IPS-18a (cell line): ENCODE data around the gene CDCA8.

Experiments
- H3K27ac ChIP-seq: one replicate; pipeline ENCODE4 v1.5.1; 2013; ENCODE audit warnings: low read length
- H3K27me3 ChIP-seq: one replicate; pipeline ENCODE4 v1.6.1; 2013; ENCODE audit warnings: mild to moderate bottlenecking, low read length; ENCODE audit not compliant: control insufficient read depth, insufficient read depth
- H3K36me3 ChIP-seq: one replicate; pipeline ENCODE4 v1.6.1; 2013; ENCODE audit warnings: low read depth, low read length; ENCODE audit not compliant: control insufficient read depth
- H3K4me1 ChIP-seq: one replicate; pipeline ENCODE4 v1.6.1; 2013; ENCODE audit warnings: low read depth, low read length; ENCODE audit not compliant: control insufficient read depth
- H3K4me3 ChIP-seq: one replicate; pipeline ENCODE4 v1.5.1; 2013; ENCODE audit warnings: low read length
- H3K9ac ChIP-seq: one replicate; pipeline ENCODE4 v1.6.1; 2013; ENCODE audit warnings: mild to moderate bottlenecking, low read length, moderate library complexity
- H3K9me3 ChIP-seq: one replicate; pipeline ENCODE4 v1.6.1; 2013; ENCODE audit warnings: low read depth, low read length; ENCODE audit not compliant: control insufficient read depth

CDCA8 gene

DNA sequence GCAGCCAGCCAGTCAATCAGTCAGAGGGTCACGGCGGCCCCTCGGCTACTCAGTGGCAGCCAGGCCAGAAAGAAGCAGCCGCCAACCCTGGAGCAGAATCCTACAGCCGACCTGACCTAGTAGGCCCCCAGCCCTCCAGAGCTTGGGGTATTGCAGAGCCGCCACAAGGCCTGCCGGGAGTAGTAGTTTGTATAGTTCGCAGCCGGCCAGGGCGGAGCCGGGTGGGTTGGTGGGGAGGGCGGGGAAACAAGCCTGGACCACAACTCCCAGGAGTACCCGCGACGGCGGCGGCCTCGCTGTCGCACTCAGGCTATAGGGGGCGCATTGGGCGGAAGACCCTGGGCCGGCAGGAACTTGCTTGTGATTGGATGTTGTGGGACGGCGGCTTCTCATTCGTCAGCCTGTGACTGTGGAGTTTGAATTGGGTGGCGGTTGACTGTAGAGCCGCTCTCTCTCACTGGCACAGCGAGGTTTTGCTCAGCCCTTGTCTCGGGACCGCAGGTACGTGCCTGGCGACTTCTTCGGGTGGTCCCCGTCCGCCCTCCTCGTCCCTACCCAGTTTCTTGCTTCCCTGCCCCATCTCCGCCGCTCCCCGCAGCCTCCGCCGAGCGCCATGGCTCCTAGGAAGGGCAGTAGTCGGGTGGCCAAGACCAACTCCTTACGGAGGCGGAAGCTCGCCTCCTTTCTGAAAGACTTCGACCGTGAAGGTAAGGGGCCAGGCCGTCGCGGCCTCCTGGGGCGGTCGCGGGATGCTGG lies at the start of gene CDCA8:
CDCA8 (plus strand) TSS at position 439 of the 756 bp plus-strand sequence; CDS start at position 614, 175 bp downstream.
- Histone ChIP-seq H3K27me3 (no peaks in the 10 kb centered on the region), H3K4me1 (peaks cover 8% of the 10 kb centered on the region), H3K9me3 (no peaks in the 10 kb centered on the region), H3K36me3 (peaks cover 33% of the 10 kb centered on the region), H3K27ac (peak within 1 kb of the TSS; percentile 41), H3K9ac (peak within 1 kb of the TSS; percentile 91), H3K4me3 (peak within 1 kb of the TSS; percentile 75)

DNA sequence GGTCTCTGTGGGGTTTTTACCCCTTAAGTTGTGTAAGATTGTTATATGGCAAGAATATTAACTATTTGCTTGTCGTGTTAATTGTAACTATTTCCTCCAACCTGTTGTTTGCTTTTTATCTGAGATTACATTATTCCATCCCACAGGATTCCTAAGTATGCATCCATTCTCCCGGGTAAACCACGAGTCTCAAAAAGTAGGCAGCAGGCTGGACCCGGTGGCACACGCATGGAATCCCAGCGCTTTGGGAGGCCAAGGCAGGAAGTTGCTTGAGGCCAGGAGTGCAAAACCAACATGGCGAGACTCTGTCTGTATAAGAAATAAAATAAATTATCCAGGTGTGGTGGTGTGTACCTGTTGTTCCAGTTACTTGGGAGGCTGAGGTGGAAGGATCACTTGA lies 45.0 kb upstream of the CDCA8 start:
- Histone ChIP-seq H3K9me3 (no peaks in the 10 kb centered on the region), H3K27me3 (peaks cover 20% of the 10 kb centered on the region), H3K4me1 (no peaks in the 10 kb centered on the region), H3K27ac (no peak overlapping the region), H3K36me3 (no peaks in the 10 kb centered on the region), H3K9ac (no peak overlapping the region), H3K4me3 (no peak overlapping the region)

- Histone ChIP-seq H3K4me3 (no peak overlapping the region), H3K36me3 (no peaks in the 10 kb centered on the region), H3K4me1 (no peaks in the 10 kb centered on the region), H3K27me3 (no peaks in the 10 kb centered on the region), H3K27ac (no peak overlapping the region), H3K9me3 (no peaks in the 10 kb centered on the region), H3K9ac (no peak overlapping the region)
Measured at GRCh38 chr1:37650173-37650572, 42.1 kb upstream of the CDCA8 start.

DNA sequence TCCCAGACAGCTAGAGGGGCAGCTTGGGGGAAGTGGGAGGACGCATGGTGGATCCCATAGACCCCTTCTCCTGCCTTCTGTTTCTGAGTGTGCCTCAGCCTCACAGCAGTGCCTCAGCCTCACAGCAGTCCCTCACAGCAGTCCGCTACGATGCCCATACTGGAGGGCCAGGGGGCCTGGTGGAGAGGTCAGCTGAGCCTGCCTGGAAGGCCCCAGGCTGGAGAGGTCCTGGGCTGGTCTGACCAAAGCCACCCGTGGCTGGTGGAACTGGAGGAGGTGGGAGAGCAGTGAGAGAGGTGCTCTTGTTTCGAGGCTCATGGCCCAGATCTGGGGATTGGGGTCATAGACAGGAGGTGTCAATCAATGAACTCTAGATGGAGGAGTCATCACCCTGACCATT lies 41.6 kb upstream of the CDCA8 start:
- H3K36me3 ChIP-seq: no peaks in the 10 kb centered on the region
- H3K9ac ChIP-seq: no peak overlapping the region
- no peaks in the 10 kb centered on the region for H3K9me3 ChIP-seq
- no peaks in the 10 kb centered on the region for H3K27me3 ChIP-seq
- H3K4me1 ChIP-seq: no peaks in the 10 kb centered on the region
- no peak overlapping the region for H3K27ac ChIP-seq
- no peak overlapping the region for H3K4me3 ChIP-seq

GRCh38 chr1:37651803-37652202 lies 40.5 kb upstream of the CDCA8 start:
- H3K27me3 ChIP-seq: no peaks in the 10 kb centered on the region
- H3K4me3 ChIP-seq: no peak overlapping the region
- H3K9ac ChIP-seq: no peak overlapping the region
- no peaks in the 10 kb centered on the region for H3K4me1 ChIP-seq
- no peak overlapping the region for H3K27ac ChIP-seq
- H3K9me3 ChIP-seq: no peaks in the 10 kb centered on the region
- no peaks in the 10 kb centered on the region for H3K36me3 ChIP-seq

GRCh38 chr1:37652976-37653375 lies 39.3 kb upstream of the CDCA8 start:
- no peaks in the 10 kb centered on the region for H3K36me3 ChIP-seq
- H3K9me3 ChIP-seq: no peaks in the 10 kb centered on the region
- no peak overlapping the region for H3K9ac ChIP-seq
- H3K27ac ChIP-seq: no peak overlapping the region
- H3K4me3 ChIP-seq: no peak overlapping the region
- no peaks in the 10 kb centered on the region for H3K4me1 ChIP-seq
- no peaks in the 10 kb centered on the region for H3K27me3 ChIP-seq

DNA sequence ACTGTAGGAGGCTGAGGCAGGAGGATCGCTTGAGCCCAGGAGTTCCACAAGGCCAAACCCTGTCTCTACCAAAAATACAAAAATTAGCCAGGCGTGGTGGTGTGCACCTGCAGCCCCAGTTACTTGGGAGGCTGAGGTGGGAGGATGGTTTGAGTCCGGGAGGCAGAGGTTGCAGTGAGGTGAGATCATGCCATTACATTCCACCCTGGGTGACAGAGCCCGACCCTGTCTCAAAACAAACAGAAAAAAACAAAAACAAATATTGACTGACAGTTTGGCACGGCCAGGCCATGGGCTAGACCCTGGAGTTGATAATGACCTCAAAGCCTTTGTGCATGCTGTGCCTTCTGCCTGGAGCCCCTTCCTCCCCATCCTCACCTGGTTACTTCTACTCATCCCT lies 38.4 kb upstream of the CDCA8 start:
- Histone ChIP-seq H3K36me3 (no peaks in the 10 kb centered on the region), H3K27ac (no peak overlapping the region), H3K9ac (no peak overlapping the region), H3K4me3 (no peak overlapping the region), H3K9me3 (no peaks in the 10 kb centered on the region), H3K27me3 (no peaks in the 10 kb centered on the region), H3K4me1 (no peaks in the 10 kb centered on the region)

GRCh38 chr1:37655274-37655673 lies 37.0 kb upstream of the CDCA8 start:
- Histone ChIP-seq H3K4me1 (peaks cover 5% of the 10 kb centered on the region), H3K27ac (no peak overlapping the region), H3K27me3 (no peaks in the 10 kb centered on the region), H3K9me3 (no peaks in the 10 kb centered on the region), H3K36me3 (no peaks in the 10 kb centered on the region), H3K9ac (no peak overlapping the region), H3K4me3 (no peak overlapping the region)

GRCh38 chr1:37656026-37656425 lies 36.3 kb upstream of the CDCA8 start:
- no peak overlapping the region for H3K4me3 ChIP-seq
- H3K9ac ChIP-seq: no peak overlapping the region
- no peaks in the 10 kb centered on the region for H3K27me3 ChIP-seq
- no peaks in the 10 kb centered on the region for H3K9me3 ChIP-seq
- no peaks in the 10 kb centered on the region for H3K36me3 ChIP-seq
- no peak overlapping the region for H3K27ac ChIP-seq
- peaks cover 12% of the 10 kb centered on the region for H3K4me1 ChIP-seq

DNA sequence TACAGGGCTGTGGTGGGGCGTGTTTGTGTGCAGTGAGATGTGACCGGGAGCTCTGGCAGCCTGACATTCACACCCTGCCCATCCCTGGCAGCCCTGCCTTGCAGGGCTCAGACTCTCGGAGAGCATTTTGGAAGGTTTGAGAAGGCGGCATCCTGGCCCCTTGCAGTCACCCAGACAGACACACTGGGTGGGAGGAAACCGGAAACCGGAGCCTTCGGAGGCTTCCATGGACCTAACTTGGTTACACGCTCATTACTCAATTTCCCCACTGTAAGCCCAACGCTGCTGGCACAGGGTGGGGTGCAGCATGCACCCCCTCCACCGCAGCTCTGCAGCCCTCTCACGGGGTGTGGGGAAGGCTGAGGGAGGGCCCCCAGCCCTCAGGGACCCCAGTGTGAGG lies 35.4 kb upstream of the CDCA8 start:
- H3K36me3 ChIP-seq: no peaks in the 10 kb centered on the region
- H3K4me1 ChIP-seq: peaks cover 20% of the 10 kb centered on the region
- H3K9ac ChIP-seq: no peak overlapping the region
- H3K27ac ChIP-seq: no peak overlapping the region
- H3K4me3 ChIP-seq: no peak overlapping the region
- no peaks in the 10 kb centered on the region for H3K9me3 ChIP-seq
- no peaks in the 10 kb centered on the region for H3K27me3 ChIP-seq

DNA sequence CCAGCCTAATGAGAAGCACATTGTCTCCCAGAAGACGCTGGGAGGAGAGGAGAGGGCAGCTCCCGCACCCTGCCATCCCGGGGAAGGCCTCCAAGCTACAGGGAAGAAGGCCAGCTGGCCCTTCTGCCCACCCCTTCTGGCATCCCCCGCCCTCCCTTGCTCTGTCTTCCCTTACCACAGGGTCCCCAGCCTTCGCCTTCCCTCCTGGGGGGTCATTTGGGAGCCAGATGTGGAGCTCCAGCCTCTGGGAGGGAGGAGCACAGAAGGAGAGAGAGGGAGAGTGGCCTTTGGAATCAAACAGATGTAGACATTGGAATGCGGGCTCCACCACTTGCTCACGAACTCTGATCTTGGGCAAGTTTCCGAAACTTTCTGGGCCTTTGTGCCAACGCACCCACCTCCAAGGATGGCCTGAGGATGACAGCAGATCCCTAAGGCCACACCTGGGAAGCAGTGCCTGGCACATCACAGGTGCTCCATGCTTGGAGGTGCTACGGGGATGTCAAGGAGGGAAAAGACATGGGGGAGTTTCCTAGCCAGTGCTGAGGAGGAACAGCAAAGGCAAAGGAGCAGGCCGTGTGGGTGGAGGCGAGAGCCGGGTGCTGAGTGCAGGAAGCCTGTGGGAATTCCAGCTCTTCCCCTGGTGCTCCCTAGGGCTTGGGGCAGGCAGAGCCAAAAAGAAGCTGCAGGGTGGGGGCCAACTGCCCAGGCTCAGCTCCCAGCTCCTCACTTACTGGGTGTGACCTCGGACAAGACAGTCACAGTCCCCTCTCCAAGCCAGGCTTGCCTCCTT lies 34.5 kb upstream of the CDCA8 start:
- H3K36me3 ChIP-seq: no peaks in the 10 kb centered on the region
- H3K4me1 ChIP-seq: peaks cover 22% of the 10 kb centered on the region
- H3K9me3 ChIP-seq: no peaks in the 10 kb centered on the region
- H3K9ac ChIP-seq: no peak overlapping the region
- H3K4me3 ChIP-seq: no peak overlapping the region
- H3K27me3 ChIP-seq: no peaks in the 10 kb centered on the region
- H3K27ac ChIP-seq: no peak overlapping the region

GRCh38 chr1:37658486-37658885 lies 33.8 kb upstream of the CDCA8 start:
- Histone ChIP-seq H3K27me3 (no peaks in the 10 kb centered on the region), H3K9ac (no peak overlapping the region), H3K4me1 (peaks cover 22% of the 10 kb centered on the region), H3K4me3 (no peak overlapping the region), H3K27ac (no peak overlapping the region), H3K9me3 (no peaks in the 10 kb centered on the region), H3K36me3 (no peaks in the 10 kb centered on the region)
